PFSK-1 (cell line): ENCODE data around the gene RCOR3.

ENCODE experiments used
- FOXP2 ChIP-seq: optimal IDR thresholded peaks from 2 replicates; pipeline ENCODE3; 2011; ENCODE audit warnings: borderline replicate concordance, control low read depth, inconsistent platforms; ENCODE audit not compliant: insufficient read depth; ENCODE audit errors: extremely low read length, extremely low read depth
- POLR2AphosphoS5 ChIP-seq: IDR thresholded peaks from 2 replicates; pipeline ENCODE4 v1.6.1; 2012; ENCODE audit warnings: low read depth, mild to moderate bottlenecking, control low read depth, low read length, moderate library complexity
- REST ChIP-seq, 2 experiments: IDR thresholded peaks; 2 replicates each; pipeline versions ENCODE4 v1.6.1 to v1.8.0; 2011 to 2012; ENCODE audit warnings: low read depth in 2 of 2, low read length in 2 of 2, control low read depth in 1 of 2, inconsistent platforms in 1 of 2, mild to moderate bottlenecking in 1 of 2, moderate library complexity in 1 of 2; ENCODE audit not compliant: insufficient read depth in 1 of 2
- SIN3A ChIP-seq: IDR thresholded peaks from 2 replicates; pipeline ENCODE4 v1.6.1; 2012; ENCODE audit warnings: mild to moderate bottlenecking, low read length, moderate library complexity, borderline replicate concordance; ENCODE audit not compliant: insufficient read depth
- TAF1 ChIP-seq: IDR thresholded peaks from 2 replicates; pipeline ENCODE4 v1.6.1; 2012; ENCODE audit warnings: low read length, control low read depth, borderline replicate concordance; ENCODE audit not compliant: insufficient read depth

The RCOR3 gene

GRCh38 chr1:211334986-211335385 lies 75.8 kb downstream of the RCOR3 start:
- no peak for TF ChIP-seq FOXP2
- TF ChIP-seq REST (IDR thresholded peaks at IDR 0.05; ENCODE audit: insufficient read depth in 1 of 2, low read depth in 2 of 2, low read length in 2 of 2): no peak
- no peak for TF ChIP-seq SIN3A
- no peak for TF ChIP-seq TAF1
- TF ChIP-seq POLR2AphosphoS5: no peak

- no peak for TF ChIP-seq TAF1
Measured at GRCh38 chr1:211335522-211336157, 76.5 kb downstream of the RCOR3 start.

GRCh38 chr1:211336161-211336560 lies 77.0 kb downstream of the RCOR3 start:
- TF ChIP-seq POLR2AphosphoS5 (no peak), TAF1 (no peak), FOXP2 (no peak), SIN3A (no peak), REST (IDR thresholded peaks at IDR 0.05; ENCODE audit: insufficient read depth in 1 of 2, low read depth in 2 of 2, low read length in 2 of 2) (no peak)

GRCh38 chr1:211336775-211337174 lies 77.6 kb downstream of the RCOR3 start:
- no peak for TF ChIP-seq SIN3A
- TF ChIP-seq REST (IDR thresholded peaks at IDR 0.05; ENCODE audit: insufficient read depth in 1 of 2, low read depth in 2 of 2, low read length in 2 of 2): no peak
- TF ChIP-seq FOXP2: no peak
- no peak for TF ChIP-seq TAF1
- TF ChIP-seq POLR2AphosphoS5: no peak

GRCh38 chr1:211337430-211338223 lies 78.5 kb downstream of the RCOR3 start:
- TF ChIP-seq SIN3A (no peak), TAF1 (no peak), POLR2AphosphoS5 (no peak), FOXP2 (no peak), REST (IDR thresholded peaks at IDR 0.05; ENCODE audit: insufficient read depth in 1 of 2, low read depth in 2 of 2, low read length in 2 of 2) (no peak)
